Kidney (tissue), 14 donors: ENCODE measurements around the gene ZFP92. TPM values are rescaled to one million over a fixed set of nuclear protein-coding genes. Genes with fewer than 3 reads are reported as not detected.

Experiments used
- DNase-seq, 5 donors: peaks; one replicate each; pipeline ENCODE4 v3.0.0-alpha.2; 2013 to 2020
- FAIRE-seq: peaks from 2 replicates; lab custom pipeline; 2012; peaks lifted over from hg19 to GRCh38; lab: Jason Lieb, UNC
- H3K27ac ChIP-seq, 2 donors: one replicate each; pipeline ENCODE4 v1.7.0; 2013; ENCODE audit warnings: low read depth in 2 of 2, low read length in 2 of 2, inconsistent platforms in 1 of 2
- H3K27me3 ChIP-seq: one replicate; pipeline ENCODE4 v1.7.1; 2013; ENCODE audit warnings: low read length, inconsistent platforms; ENCODE audit not compliant: control insufficient read depth, insufficient read depth
- H3K36me3 ChIP-seq, 3 donors: one replicate each; pipeline versions ENCODE4 v1.7.0 to v1.7.1; 2013; ENCODE audit warnings: low read length in 3 of 3, control low read depth in 1 of 3, inconsistent platforms in 1 of 3; ENCODE audit not compliant: insufficient read depth in 3 of 3, control insufficient read depth in 2 of 3
- H3K4me1 ChIP-seq, 3 donors: one replicate each; pipeline versions ENCODE4 v1.7.0 to v1.7.1; 2013; ENCODE audit warnings: low read length in 3 of 3, inconsistent platforms in 1 of 3, low read depth in 1 of 3; ENCODE audit not compliant: control insufficient read depth in 2 of 3, insufficient read depth in 2 of 3
- H3K4me3 ChIP-seq, 3 donors: one replicate each; pipeline versions ENCODE4 v1.7.0 to v1.8.1; 2013; ENCODE audit warnings: low read length in 3 of 3, control low read depth in 1 of 3, inconsistent platforms in 1 of 3
- H3K9ac ChIP-seq, 3 donors: one replicate each; pipeline versions ENCODE4 v1.7.0 to v1.7.1; 2013; ENCODE audit warnings: low read length in 3 of 3, control low read depth in 1 of 3, inconsistent platforms in 1 of 3
- H3K9me3 ChIP-seq, 3 donors: one replicate each; pipeline versions ENCODE4 v1.7.0 to v1.7.1; 2013; ENCODE audit warnings: low read length in 3 of 3, control low read depth in 1 of 3, inconsistent platforms in 1 of 3; ENCODE audit not compliant: control insufficient read depth in 2 of 3, insufficient read depth in 1 of 3
- intact Hi-C: fragments of 100-400 bp; cut with DNase I; formaldehyde crosslinking; loops from one replicate; pipeline ENCODE4 v1.11.1; 2022
- polyA plus RNA-seq: library from polyadenylated mRNA; stranded (reverse); fragments of 350-450 nt; fragmentation: Illumina TruSeq; extraction: RNeasy Lipid Tissue Mini Kit (QIAGEN cat#74804); gene quantifications from one replicate; pipeline ENCODE4 v1.2.3, GENCODE V29; 2014; ENCODE audit warnings: low read depth, low replicate concordance; ENCODE audit not compliant: insufficient read depth
- total RNA-seq: library from RNA; stranded (reverse); fragmentation: NEBNext Ultra II Directional; extraction: Animal tissue kit (Norgen Biotek cat#: 25700); gene quantifications from one replicate; pipeline ENCODE4 v1.2.1, GENCODE V29; 2021
- TF ChIP-seq, protein P1 (sequence below): IDR thresholded peaks from 3 replicates; pipeline ENCODE4 v1.5.1; 2012; ENCODE audit warnings: mild to moderate bottlenecking, moderate library complexity, borderline replicate concordance; ENCODE audit not compliant: insufficient read depth; ENCODE audit errors: extremely low read depth
- donor health status: control.
- donor health status: control.
- donor health status: control.
- donor health status: control.
- donor health status: control.
- donor health status: DM: yes; HTN: yes; CAD: no.
- donor health status: Normal renal cell carcinoma (clear cell type).

ZFP92 gene
- total and polyA plus RNA-seq, 2 donors from 2014 or later = 0.47 to 0.91 TPM

DNA sequence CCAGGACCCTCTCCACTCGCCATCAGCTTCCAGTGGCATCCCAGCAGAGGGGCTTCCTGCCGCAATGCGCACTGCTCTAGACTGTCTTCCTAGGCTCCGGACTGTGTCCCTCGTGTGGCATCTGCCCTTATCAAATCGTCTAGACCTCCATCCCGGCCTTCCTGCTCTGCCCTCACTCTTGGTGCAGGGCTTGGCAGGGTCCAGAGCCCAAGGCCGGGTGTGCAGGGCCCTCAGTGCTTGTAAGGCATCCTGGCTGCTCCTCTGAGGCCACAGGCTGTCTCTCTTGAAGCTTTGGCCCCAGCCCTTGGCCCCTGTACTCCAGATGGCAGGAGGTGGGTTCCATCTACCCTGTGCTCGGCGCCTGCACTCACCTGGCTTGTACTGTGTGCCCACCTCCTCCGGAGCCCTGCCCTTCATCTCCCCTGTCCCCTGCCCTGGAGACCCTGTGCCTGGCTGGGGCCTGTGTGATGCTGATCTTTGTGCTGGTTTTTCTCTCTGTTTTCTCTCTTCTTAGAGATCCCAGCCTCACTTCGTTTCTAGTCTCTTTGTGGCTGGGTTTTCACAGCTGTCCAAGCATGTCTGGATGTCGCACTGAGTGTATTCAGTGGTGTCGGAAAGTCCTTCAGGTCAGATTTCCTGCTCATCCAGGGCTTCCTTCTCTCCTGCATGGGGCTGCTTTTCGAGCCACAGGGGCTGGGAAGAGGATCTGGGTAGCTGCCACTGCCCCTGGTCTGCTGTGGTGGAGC is 38.3 kb downstream of the ZFP92 start:
- no peaks in the 10 kb centered on the region for H3K9me3 ChIP-seq
- no peaks in the 10 kb centered on the region for H3K27me3 ChIP-seq
- no peak overlapping the region for H3K27ac ChIP-seq
- TF ChIP-seq, protein P1, sequence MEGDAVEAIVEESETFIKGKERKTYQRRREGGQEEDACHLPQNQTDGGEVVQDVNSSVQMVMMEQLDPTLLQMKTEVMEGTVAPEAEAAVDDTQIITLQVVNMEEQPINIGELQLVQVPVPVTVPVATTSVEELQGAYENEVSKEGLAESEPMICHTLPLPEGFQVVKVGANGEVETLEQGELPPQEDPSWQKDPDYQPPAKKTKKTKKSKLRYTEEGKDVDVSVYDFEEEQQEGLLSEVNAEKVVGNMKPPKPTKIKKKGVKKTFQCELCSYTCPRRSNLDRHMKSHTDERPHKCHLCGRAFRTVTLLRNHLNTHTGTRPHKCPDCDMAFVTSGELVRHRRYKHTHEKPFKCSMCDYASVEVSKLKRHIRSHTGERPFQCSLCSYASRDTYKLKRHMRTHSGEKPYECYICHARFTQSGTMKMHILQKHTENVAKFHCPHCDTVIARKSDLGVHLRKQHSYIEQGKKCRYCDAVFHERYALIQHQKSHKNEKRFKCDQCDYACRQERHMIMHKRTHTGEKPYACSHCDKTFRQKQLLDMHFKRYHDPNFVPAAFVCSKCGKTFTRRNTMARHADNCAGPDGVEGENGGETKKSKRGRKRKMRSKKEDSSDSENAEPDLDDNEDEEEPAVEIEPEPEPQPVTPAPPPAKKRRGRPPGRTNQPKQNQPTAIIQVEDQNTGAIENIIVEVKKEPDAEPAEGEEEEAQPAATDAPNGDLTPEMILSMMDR = no peak
- DNase-seq = no peak
- no peaks in the 10 kb centered on the region for H3K4me1 ChIP-seq
- H3K36me3 ChIP-seq = no peaks in the 10 kb centered on the region
- intact Hi-C loops = no loop called here
- no peak overlapping the region for H3K4me3 ChIP-seq
- H3K9ac ChIP-seq = no peak overlapping the region
- no peak for FAIRE-seq

DNA sequence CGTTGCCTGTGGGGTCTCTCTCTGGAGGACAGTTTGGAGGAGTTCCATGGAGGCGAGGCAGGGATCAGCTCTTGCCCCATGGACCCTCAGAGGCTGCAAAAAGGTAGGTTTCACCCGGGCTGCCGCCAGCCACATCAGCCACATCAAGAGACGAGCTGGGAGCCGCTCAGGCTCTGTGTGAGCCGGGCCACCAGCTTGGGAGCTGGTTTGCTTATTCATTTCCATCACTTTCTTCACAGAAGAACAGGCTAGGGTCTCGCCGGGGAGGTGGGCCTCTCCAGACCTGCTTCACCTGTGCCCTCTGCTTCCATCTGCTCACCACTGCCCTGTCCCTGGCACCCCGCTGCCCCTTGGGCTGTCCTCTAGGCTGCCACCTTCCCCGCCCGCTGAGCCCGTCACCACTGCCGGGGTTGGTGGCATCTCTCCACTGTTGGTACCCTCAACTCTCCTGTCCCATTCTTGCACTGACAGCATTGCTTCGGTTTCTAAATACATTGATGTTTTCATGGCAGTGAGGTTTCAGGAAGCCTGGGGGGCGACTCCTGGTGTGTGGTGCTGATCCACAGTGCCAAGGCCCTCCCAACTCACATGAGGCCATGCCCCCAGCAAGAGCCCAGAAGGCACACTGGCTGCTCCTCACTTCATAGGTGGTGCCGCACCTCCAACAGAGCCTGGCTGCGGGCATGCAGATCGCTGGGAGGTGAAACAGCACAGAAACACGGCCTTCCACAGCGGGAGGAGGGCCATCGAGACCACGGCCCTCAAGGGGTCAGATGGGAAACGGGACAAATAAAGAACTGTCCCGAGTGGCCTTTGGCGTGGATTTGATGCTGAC is 39.1 kb downstream of the ZFP92 start:
- no peaks in the 10 kb centered on the region for H3K9me3 ChIP-seq
- no peak overlapping the region for H3K9ac ChIP-seq
- no peak overlapping the region for H3K27ac ChIP-seq
- no peaks in the 10 kb centered on the region for H3K4me1 ChIP-seq
- TF ChIP-seq, protein P1 = no peak
- H3K27me3 ChIP-seq = no peaks in the 10 kb centered on the region
- FAIRE-seq (no peak), DNase-seq (peak in 1 of 5 donors; percentile 72)
- intact Hi-C loops = no loop called here
- no peak overlapping the region for H3K4me3 ChIP-seq
- H3K36me3 ChIP-seq = no peaks in the 10 kb centered on the region

DNA sequence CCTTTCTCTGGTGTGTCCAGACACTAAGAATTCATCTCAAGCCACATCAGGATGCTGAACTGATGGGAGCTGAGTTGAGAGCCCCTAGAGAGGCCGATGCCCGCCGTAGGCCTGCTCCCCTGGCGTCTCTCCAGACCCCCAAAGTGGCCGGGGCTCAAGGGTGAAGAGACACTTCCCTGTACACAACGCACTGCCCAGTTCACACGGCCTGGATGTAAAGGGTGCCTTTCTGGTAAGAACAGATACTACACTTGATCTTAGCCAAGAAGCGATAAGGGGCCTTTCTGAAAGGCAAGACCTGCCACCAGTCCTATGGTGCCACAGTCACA is 39.6 kb downstream of the ZFP92 start:
- intact Hi-C loops = no loop called here
- FAIRE-seq = no peak

More for the DNA sequence above, 39.6 kb downstream of the ZFP92 start:
- TF ChIP-seq, protein P1 = no peak
- H3K27ac ChIP-seq = no peak overlapping the region
- no peaks in the 10 kb centered on the region for H3K9me3 ChIP-seq
- H3K9ac ChIP-seq = no peak overlapping the region
- H3K36me3 ChIP-seq = no peaks in the 10 kb centered on the region
- H3K4me3 ChIP-seq = no peak overlapping the region
- H3K27me3 ChIP-seq = no peaks in the 10 kb centered on the region
- no peaks in the 10 kb centered on the region for H3K4me1 ChIP-seq
- no peak for DNase-seq
